Suprapubic skin (tissue), 4 donors: Measurements from ENCODE around the gene SKI. TPM values are rescaled to one million over a fixed set of nuclear protein-coding genes. Genes with fewer than 3 reads are reported as not detected.
"Not testable (repeated sequence)": the region's sequence is repeated elsewhere in the genome, so short reads cannot be mapped to it uniquely, and the experiment has no call there.

ENCODE experiments used
- DNase-seq, 2 donors: peaks; one replicate each; pipeline ENCODE4 v3.0.0-alpha.2; 2019; ENCODE audit warnings: low spot score in 2 of 2
- H3K27ac ChIP-seq: fragments of 200-600 bp; sonication (generic); one replicate; pipeline ENCODE4 v1.5.1; 2019
- H3K27me3 ChIP-seq: fragments of 200-600 bp; sonication (generic); one replicate; pipeline ENCODE4 v1.5.1; 2019
- H3K36me3 ChIP-seq: fragments of 200-600 bp; sonication (generic); one replicate; pipeline ENCODE4 v1.5.1; 2019
- H3K4me1 ChIP-seq: fragments of 200-600 bp; sonication (generic); one replicate; pipeline ENCODE4 v1.5.1; 2019
- H3K4me3 ChIP-seq: fragments of 200-600 bp; sonication (generic); one replicate; pipeline ENCODE4 v1.5.1; 2019; ENCODE audit warnings: mild to moderate bottlenecking
- H3K9me3 ChIP-seq: fragments of 200-600 bp; sonication (generic); one replicate; pipeline ENCODE4 v1.5.1; 2019
- CTCF ChIP-seq, 2 donors: fragments of 200-600 bp in 1 of 2; fragments of 450-650 bp in 1 of 2; sonication (generic) in 1 of 2; IDR thresholded peaks; one replicate each; pipeline ENCODE4 v1.5.1; 2016 to 2019; ENCODE audit warnings: antibody characterized with exemption in 2 of 2, mild to moderate bottlenecking in 1 of 2, moderate library complexity in 1 of 2
- EP300 ChIP-seq: sonication (generic); formaldehyde crosslinking; IDR thresholded peaks from one replicate; pipeline ENCODE4 v1.6.1; 2017; ENCODE audit warnings: antibody characterized with exemption
- POLR2A ChIP-seq, 2 donors: fragments of 450-650 bp; IDR thresholded peaks; one replicate each; pipeline ENCODE4 v1.6.1; 2017; ENCODE audit warnings: antibody characterized with exemption in 2 of 2, mild to moderate bottlenecking in 2 of 2, moderate library complexity in 2 of 2
- POLR2AphosphoS5 ChIP-seq, 3 donors: sonication (generic); formaldehyde crosslinking; IDR thresholded peaks; one replicate each; pipeline ENCODE4 v1.6.1; 2017; ENCODE audit warnings: antibody characterized with exemption in 3 of 3
- WGBS: methylation state at CpG from one replicate; pipeline ENCODE4 v1.1.5; 2018; 5-methylcytosine and 5-hydroxymethylcytosine counted together
- total RNA-seq, 4 donors: library from RNA; depleted of rRNA; stranded (reverse); fragments of >200 nt; gene quantifications; one replicate each; pipeline ENCODE4 v1.1.0, GENCODE V29; 2016

The SKI gene
- total RNA-seq, 4 donors from 2014 or later = 51.8 to 91.2 (median 68.1) TPM

GRCh38 chr1:2291577-2291976 lies 63.5 kb downstream of the SKI start:
- Histone ChIP-seq H3K27ac (peak overlapping the region; percentile 75), H3K36me3 (no peaks in the 10 kb centered on the region), H3K9me3 (no peaks in the 10 kb centered on the region), H3K4me1 (peaks cover 73% of the 10 kb centered on the region), H3K27me3 (no peaks in the 10 kb centered on the region), H3K4me3 (peak overlapping the region; percentile 35)
- 31% methylated on average over 5 of the region's 5 CpGs for WGBS
- no peak for TF ChIP-seq POLR2AphosphoS5 (IDR thresholded peaks at IDR 0.05)
- TF ChIP-seq EP300 = no peak
- TF ChIP-seq POLR2A (IDR thresholded peaks at IDR 0.05) = no peak
- no peak for TF ChIP-seq CTCF (IDR thresholded peaks at IDR 0.05)
- no peak for DNase-seq

- Histone ChIP-seq H3K4me1 (peaks cover 76% of the 10 kb centered on the region), H3K27ac (no peak overlapping the region), H3K27me3 (no peaks in the 10 kb centered on the region), H3K4me3 (no peak overlapping the region), H3K36me3 (no peaks in the 10 kb centered on the region), H3K9me3 (no peaks in the 10 kb centered on the region)
- no peak for DNase-seq
- TF ChIP-seq EP300 (no peak), CTCF (IDR thresholded peaks at IDR 0.05) (no peak), POLR2AphosphoS5 (IDR thresholded peaks at IDR 0.05) (no peak), POLR2A (IDR thresholded peaks at IDR 0.05) (no peak)
- 83% methylated on average over 7 of the region's 30 CpGs for WGBS
These were observed 64.8 kb downstream of the SKI start for GRCh38 chr1:2292725-2293450.

- no peaks in the 10 kb centered on the region for H3K27me3 ChIP-seq
- TF ChIP-seq CTCF (IDR thresholded peaks at IDR 0.05) (no peak), POLR2AphosphoS5 (IDR thresholded peaks at IDR 0.05) (no peak), POLR2A (IDR thresholded peaks at IDR 0.05) (no peak), EP300 (no peak)
- WGBS = 82% methylated on average over 6 of the region's 23 CpGs
- no peaks in the 10 kb centered on the region for H3K9me3 ChIP-seq
- H3K4me3 ChIP-seq = no peak overlapping the region
- H3K36me3 ChIP-seq = no peaks in the 10 kb centered on the region
- H3K27ac ChIP-seq = no peak overlapping the region
- H3K4me1 ChIP-seq = peaks cover 76% of the 10 kb centered on the region
- DNase-seq = no peak
These were observed 66.1 kb downstream of the SKI start for GRCh38 chr1:2294033-2294724.

GRCh38 chr1:2294725-2295078 lies 66.6 kb downstream of the SKI start:
- no peak overlapping the region for H3K27ac ChIP-seq
- H3K27me3 ChIP-seq = no peaks in the 10 kb centered on the region
- no peaks in the 10 kb centered on the region for H3K36me3 ChIP-seq
- WGBS = 83% methylated on average over 5 of the region's 5 CpGs
- H3K4me1 ChIP-seq = peaks cover 76% of the 10 kb centered on the region
- DNase-seq = no peak
- no peak overlapping the region for H3K4me3 ChIP-seq
- no peaks in the 10 kb centered on the region for H3K9me3 ChIP-seq
- TF ChIP-seq CTCF (IDR thresholded peaks at IDR 0.05) (no peak), POLR2AphosphoS5 (IDR thresholded peaks at IDR 0.05) (no peak), EP300 (no peak), POLR2A (IDR thresholded peaks at IDR 0.05) (no peak)

- Histone ChIP-seq H3K4me1 (peaks cover 76% of the 10 kb centered on the region), H3K4me3 (no peak overlapping the region), H3K9me3 (no peaks in the 10 kb centered on the region), H3K27ac (no peak overlapping the region), H3K36me3 (no peaks in the 10 kb centered on the region), H3K27me3 (no peaks in the 10 kb centered on the region)
- 92% methylated on average over 11 of the region's 13 CpGs for WGBS
- TF ChIP-seq POLR2A (IDR thresholded peaks at IDR 0.05) (no peak), POLR2AphosphoS5 (IDR thresholded peaks at IDR 0.05) (no peak), EP300 (no peak), CTCF (IDR thresholded peaks at IDR 0.05) (no peak)
- DNase-seq = no peak
These were observed 67.4 kb downstream of the SKI start for GRCh38 chr1:2295526-2295925.

- WGBS = 81% methylated on average over 9 of the region's 9 CpGs
- H3K9me3 ChIP-seq, H3K27ac ChIP-seq, H3K36me3 ChIP-seq, DNase-seq, H3K4me3 ChIP-seq, H3K27me3 ChIP-seq: not testable (repeated sequence)
- peaks cover 78% of the 10 kb centered on the region for H3K4me1 ChIP-seq
These were observed 68.1 kb downstream of the SKI start for GRCh38 chr1:2296211-2296610.
